ENCODE data around the gene GTSE1.

Gene GTSE1

GRCh38 chr22:46362203-46362933 is 65.7 kb downstream of the GTSE1 start:
- no peak for TF ChIP-seq CSRNP3 (CRISPR knock-in tag; IDR thresholded peaks at IDR 0.05)
- TF ChIP-seq PATZ1 (CRISPR knock-in tag; IDR thresholded peaks at IDR 0.05; ENCODE audit: borderline replicate concordance): no peak
- no peak for TF ChIP-seq CSDC2 (CRISPR knock-in tag; IDR thresholded peaks at IDR 0.05)
- TF ChIP-seq GLIS3 (CRISPR knock-in tag; IDR thresholded peaks at IDR 0.05): no peak
- ATAC-seq: no peak

- ATAC-seq: no peak
- TF ChIP-seq CSRNP3 (CRISPR knock-in tag; IDR thresholded peaks at IDR 0.05): no peak
- no peak for TF ChIP-seq ZNF70 (CRISPR knock-in tag; IDR thresholded peaks at IDR 0.05)
- no peak for TF ChIP-seq GLIS3 (CRISPR knock-in tag; IDR thresholded peaks at IDR 0.05)
These were observed 66.4 kb downstream of the GTSE1 start for GRCh38 chr22:46362934-46363515.

GRCh38 chr22:46363611-46364321 is 67.1 kb downstream of the GTSE1 start:
- no peak for ATAC-seq

More at GRCh38 chr22:46363611-46364321, 67.1 kb downstream of the GTSE1 start:
- TF ChIP-seq OSR1 (CRISPR knock-in tag; IDR thresholded peaks at IDR 0.05) (no peak), CSDC2 (CRISPR knock-in tag; IDR thresholded peaks at IDR 0.05) (no peak), ZFP3 (CRISPR knock-in tag; IDR thresholded peaks at IDR 0.05) (no peak), TCF4 (CRISPR knock-in tag; IDR thresholded peaks at IDR 0.05; ENCODE audit: borderline replicate concordance) (no peak), BACH2 (CRISPR knock-in tag; IDR thresholded peaks at IDR 0.05; ENCODE audit: borderline replicate concordance) (no peak), TSHZ2 (CRISPR knock-in tag; IDR thresholded peaks at IDR 0.05) (no peak), TOX (CRISPR knock-in tag; IDR thresholded peaks at IDR 0.05; ENCODE audit: borderline replicate concordance) (no peak), ZNF565 (CRISPR knock-in tag; conservative IDR thresholded peaks at IDR 0.05; ENCODE audit: low read depth) (no peak), ARNTL (CRISPR knock-in tag; IDR thresholded peaks at IDR 0.05; ENCODE audit: borderline replicate concordance, low read depth) (no peak), ESRRG (CRISPR knock-in tag; IDR thresholded peaks at IDR 0.05) (no peak), ZNF70 (CRISPR knock-in tag; IDR thresholded peaks at IDR 0.05) (no peak), GLIS3 (CRISPR knock-in tag; IDR thresholded peaks at IDR 0.05) (no peak), CREB5 (CRISPR knock-in tag; IDR thresholded peaks at IDR 0.05; ENCODE audit: low read depth) (no peak), ISL1 (CRISPR knock-in tag; IDR thresholded peaks at IDR 0.05) (no peak), ZC3H10 (CRISPR knock-in tag; IDR thresholded peaks at IDR 0.05) (no peak), RARB (CRISPR knock-in tag; IDR thresholded peaks at IDR 0.05) (no peak), CSRNP3 (CRISPR knock-in tag; IDR thresholded peaks at IDR 0.05) (no peak), PPARA (CRISPR knock-in tag; IDR thresholded peaks at IDR 0.05; ENCODE audit: borderline replicate concordance) (no peak), ZFP30 (CRISPR knock-in tag; IDR thresholded peaks at IDR 0.05) (no peak)

Measured in SK-N-SH treated with all-trans-retinoic acid at 6 μM for 48 hours (cell line).